EH (cell line): ENCODE data around the gene MRFAP1.
"Not testable (repeated sequence)": the region's sequence is repeated elsewhere in the genome, so short reads cannot be mapped to it uniquely, and the experiment has no call there.

ENCODE experiments used
- DNase-seq: peaks from one replicate; pipeline ENCODE4 v3.0.0-alpha.2; 2015; ENCODE audit warnings: low read depth

The MRFAP1 gene

GRCh38 chr4:6610856-6611430, 29.5 kb upstream of the MRFAP1 start:
- no peak for DNase-seq

GRCh38 chr4:6612961-6613675, 27.4 kb upstream of the MRFAP1 start:
- no peak for DNase-seq

DNA sequence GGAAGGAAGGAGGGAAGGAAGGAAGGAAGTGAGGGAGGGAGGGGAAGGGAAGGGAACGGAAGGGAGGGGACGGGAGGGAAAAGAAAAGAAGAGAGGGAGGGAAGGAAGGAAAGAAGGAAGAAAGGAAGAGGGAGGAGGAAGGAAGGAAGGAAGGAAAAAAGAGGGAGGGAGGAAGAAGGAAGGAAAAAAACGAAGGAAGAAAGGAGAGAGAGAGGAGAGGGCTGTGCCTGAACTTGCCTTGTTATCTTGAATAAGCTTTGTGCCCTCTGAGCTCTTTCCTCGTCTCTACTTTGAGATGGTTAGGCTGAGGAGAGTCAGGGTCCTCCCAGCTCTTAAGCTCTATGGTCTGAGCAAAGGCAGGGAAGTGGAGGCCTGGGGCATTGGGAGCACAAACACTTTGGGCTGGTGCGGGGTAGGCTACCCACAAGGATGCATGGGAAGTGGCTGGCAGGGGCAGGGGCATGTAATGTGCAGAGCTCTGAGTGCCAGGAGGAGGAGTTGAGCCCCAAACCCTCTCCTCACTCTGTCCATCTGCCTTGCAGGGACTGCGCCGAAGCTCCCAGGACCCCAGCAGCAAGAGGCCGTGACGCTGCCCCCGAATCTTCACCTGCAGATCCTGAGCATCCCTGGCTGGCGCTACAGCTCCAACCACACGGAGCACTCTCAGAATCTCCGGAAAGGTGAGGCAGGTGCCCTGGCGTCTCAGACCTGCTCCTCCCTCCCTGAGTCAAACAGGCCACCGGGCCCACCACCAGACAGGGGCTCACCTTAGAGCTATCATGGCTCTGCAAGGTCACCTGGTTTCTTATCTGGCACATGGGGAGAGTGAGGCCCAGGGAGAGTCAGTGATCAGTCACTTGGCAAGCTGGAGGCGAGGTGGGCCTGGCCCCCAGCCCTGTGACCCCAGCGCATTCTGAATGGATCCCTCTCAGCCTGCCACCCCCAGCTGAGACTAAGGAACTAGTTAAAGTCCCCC, 26.5 kb upstream of the MRFAP1 start:
- no peak for DNase-seq

GRCh38 chr4:6614701-6615230, 25.7 kb upstream of the MRFAP1 start:
- no peak for DNase-seq

GRCh38 chr4:6616087-6616995, 24.1 kb upstream of the MRFAP1 start:
- no peak for DNase-seq

GRCh38 chr4:6617246-6617645, 23.2 kb upstream of the MRFAP1 start:
- DNase-seq: no peak

DNA sequence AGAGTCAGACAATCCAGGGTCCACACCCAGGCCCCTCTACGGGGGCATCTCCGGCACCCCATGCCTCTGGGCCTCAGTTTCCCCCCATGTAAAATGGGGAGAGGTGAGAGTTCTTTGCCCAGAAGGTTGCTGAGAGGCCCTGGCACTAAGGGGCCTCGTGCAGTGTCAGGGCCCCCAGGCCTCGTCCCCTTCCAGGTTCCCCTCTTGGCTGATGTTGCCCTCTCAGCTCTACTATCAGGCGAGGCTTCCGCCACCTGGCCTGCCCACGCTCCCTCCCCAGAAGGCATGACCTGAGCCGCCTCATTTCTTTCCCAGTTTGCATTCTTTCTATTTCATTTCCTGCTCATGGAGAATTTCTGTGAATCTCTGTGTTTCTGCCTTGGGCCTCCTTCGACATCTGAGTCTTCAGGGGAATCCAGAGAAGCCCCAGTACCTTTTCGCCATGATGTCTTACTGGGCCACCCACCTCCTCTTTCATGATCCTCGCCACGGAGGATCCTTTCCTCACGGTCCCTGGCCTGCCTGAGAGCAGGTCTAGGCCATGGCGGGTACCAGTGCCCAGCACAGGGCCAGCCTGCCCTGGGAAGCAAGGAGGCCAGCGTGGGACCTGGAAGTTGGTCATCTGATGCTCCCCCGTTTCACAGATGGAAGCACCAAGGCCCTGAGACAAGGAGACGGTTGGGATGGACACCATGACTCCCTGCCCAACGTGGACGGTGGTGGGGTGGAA, 21.9 kb upstream of the MRFAP1 start:
- DNase-seq: no peak

DNA sequence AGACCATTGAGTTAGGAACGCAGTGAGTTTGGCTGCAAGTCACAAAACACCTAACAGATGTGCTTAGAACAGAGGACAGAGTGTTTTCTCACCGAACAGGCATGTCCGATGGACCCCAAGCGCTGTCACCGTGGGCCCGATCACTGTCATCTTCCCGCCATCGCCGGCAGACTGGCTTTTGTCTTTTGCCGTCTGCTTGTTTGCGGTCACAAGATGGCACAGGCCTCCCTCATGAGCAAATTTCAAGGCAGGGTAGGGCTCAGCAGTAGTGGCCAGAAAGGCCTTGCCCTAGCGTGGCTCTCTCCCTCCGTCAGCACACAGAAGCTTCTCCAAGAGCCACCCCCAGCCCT, 21.4 kb upstream of the MRFAP1 start:
- DNase-seq: no peak

DNA sequence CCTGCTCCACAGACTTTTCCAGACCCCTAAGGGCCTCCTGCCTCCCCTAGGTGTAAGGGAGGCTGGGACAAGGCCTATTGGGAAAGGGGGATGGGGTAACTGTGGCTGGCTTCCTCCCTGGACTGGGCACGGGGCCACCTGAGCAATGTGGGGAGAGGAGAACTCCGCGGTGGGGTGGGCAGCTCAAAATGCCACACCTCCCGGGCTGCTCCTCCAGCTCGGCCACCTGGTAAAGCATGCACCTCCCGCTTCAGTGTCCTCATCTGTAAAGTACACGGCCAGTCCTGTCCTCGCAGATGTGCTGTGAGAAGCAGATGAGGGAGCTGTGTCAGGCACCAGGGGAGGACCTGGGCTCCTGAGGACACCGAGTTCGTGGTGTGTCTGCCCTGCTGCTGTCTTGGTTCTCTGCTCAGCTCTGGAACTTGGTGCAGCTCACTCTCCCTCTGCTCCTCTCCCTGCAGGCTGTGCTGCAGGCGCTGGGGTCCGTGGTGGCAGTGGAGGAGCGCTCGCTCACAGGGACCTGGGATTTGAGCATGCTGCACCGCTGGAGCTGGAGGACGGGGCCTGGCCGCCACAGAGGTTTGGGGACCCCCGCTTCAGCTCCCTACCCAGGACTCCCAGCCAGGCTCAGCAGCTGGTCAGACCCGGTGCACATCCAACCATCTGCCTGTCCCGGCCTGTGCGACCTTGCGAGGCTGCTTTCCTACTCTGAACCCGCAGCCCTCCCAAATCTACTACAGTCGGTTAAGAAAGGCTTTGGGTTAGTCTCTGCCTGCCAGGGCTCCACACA, 20.8 kb upstream of the MRFAP1 start:
- DNase-seq: no peak

DNA sequence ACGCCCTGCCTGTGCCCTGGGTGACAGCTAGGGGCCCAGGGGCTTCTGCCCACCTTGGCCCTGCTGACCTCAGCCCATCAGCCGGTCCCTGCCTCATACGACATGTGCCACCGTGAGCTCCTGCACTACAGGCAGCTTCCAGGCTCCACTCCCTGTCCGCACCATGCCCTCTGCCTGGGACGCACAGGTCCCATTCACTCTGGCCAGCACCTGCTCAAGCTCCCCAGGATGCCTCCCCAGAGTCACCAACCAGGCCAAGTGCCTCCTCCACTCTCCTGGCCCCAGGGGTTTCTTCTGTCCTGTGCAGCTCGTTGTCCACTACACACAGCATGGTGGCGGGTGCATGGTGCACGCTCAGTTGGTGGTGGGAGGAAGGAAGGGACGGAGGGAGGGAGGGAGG, 20.2 kb upstream of the MRFAP1 start:
- no peak for DNase-seq

DNA sequence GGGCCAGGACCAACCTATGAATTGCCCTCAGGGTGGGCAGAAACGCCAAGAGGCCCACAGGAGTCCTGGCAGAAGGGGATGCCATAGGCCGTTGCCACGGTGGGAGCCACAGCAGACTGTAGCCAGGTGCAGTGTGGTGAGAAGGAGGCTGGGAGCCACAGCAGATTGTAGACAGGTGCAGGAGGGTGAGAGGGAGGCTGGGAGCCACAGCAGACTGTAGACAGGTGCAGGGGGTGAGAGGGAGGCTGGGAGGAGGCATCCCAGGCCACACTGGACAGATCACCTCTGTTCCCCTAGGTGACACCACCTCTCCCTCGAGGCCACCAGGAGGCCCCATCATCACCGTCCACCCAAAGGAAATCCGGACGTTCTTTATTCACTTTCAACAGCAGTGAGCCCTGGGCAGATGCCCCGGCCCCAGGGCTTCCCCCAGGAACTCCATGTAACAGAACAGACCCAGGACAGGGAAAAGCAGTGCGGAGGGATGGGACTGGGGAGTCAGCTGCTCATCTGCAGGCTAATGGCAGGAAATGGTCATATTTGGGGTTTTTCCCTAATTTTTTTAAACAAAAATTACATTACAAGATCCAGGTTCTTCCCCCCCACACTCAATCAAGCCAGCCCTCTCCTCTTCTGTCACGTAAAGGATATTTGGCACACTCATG, 19.5 kb upstream of the MRFAP1 start:
- DNase-seq: no peak

DNA sequence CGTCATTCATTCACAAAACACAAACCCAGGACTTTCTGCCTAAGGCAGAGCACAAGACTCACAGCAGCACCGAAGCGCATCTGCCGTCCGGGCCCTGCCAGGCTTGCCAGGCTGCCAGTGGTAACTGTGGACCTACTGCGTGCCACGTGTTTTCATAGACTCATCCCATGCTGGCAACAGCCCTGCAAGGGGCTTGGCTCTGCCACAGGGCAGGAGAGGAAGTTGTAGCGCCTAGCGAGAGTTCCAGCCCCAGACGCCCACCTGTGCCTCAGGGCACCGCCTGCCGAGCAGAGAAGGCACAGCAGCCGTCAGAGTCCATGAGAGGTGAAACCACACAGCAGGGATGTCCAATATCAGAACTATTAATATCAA, 18.9 kb upstream of the MRFAP1 start:
- no peak for DNase-seq

DNA sequence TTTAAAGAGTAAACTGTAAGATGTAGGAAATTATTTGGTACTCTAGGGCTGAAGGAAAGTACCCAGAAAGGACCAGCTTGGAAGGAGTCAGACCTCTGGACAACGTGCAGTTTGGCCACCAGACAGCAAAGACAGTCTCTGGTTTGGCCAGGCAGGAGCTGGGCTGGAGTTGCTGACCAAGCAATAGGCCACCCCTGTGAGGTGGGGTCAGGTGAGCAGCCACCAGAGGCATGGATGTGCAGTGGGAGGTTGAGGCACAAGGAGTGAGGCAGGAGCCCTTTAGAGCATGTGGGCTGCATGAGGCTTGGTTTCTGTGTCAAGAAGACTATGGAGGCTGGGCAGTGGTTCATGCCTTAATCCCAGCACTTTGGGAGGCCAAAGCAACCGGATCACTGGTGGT, 17.7 kb upstream of the MRFAP1 start:
- no peak for DNase-seq

GRCh38 chr4:6625256-6625655, 15.2 kb upstream of the MRFAP1 start:
- no peak for DNase-seq

DNA sequence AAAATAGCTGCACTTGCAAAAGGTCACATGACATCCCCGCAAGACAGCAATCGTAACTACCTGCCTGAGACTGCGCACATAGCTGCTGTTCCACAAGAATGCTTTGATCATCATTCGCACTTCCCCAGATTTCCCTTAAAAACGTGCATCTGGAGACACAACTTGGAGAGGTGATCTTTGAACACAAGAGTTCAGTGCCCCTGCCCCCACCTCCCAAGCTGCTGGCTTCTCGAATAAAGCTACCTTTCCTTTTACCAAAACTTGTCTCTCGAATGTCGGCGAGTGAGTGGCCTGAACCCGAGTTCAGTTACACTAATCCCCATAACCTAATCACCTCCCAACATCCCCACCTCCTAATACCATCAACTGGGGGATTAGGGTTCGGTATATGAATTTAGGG, 14.4 kb upstream of the MRFAP1 start:
- no peak for DNase-seq

DNA sequence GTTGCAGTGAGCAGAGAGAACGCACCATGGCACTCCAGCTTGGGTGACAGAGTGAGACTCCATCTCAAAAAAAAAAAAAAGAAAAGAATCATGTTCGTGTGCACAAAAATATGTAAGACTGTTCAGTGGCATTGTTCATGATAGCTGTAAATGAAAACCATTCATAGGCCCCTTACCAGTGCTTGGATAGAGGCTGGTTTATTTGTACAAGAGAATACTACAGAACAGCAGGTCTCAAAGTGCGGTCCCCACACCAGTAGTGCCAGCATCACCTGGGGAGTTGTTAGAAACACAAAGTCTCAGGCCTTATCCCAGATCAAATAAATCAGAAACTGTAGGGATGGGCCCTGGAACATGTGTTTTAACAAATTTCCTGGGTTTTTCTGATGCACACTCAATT, 12.7 kb upstream of the MRFAP1 start:
- DNase-seq: no peak

- DNase-seq: not testable (repeated sequence)
Observed at GRCh38 chr4:6628484-6628883, 12.0 kb upstream of the MRFAP1 start.

DNA sequence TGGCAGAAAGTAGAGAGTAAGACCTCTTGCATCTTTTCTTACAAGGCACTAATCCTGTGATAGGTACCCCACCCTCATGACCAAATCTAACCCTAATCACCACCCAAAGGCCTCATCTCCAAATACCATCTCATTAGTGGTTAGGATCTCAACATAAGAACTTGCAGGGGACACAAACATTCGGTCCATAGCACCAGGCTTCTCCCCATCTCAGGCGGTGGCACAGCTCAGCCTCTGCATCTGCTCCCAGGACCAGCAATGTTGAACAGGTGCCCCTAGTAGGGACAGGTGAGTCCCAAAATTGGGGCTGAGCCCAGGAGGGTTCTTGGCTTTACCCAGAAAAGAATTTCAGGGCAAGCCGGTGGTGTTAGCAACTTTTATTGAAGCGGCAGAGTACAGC, 8.4 kb upstream of the MRFAP1 start:
- DNase-seq: no peak

GRCh38 chr4:6633091-6633906, 7.2 kb upstream of the MRFAP1 start:
- peak; percentile 34 for DNase-seq
